Measurements from ENCODE around the gene STARD3.

The STARD3 gene

DNA sequence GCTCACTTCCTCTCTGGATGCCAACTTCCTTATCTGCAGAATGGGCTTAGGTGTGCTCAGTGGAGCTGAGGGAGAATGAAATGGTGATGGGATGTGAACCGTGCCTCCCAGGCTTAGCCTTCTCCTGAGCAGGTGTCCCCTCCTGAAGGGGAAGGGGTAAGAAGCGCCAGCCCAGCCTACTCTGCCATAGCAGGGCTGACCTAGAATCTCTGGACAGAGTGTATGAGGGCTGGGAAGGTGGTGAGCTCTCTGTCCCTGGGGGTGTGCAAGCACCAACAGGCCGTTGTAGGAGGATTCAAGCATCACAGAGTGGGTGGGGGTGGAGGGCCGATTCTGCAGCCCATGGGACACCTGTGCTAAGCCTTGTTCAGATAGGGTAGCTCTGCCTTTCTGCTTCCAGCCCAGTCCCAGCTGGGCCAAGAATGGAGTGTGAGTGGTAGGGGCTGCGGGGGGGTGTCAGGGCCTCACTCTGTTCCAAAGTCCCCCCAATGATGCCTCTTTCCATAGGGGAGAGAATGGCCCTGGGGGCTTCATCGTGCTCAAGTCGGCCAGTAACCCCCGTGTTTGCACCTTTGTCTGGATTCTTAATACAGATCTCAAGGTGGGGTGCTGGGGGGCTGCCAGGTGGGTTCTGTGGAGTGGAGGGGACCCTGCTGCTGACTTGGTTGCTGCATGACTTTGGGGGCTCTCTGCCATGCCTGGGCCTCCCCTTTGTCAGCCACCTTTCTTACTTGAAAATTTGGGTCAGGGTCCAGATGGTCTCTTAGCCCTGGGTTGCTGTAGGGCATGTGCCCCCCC is 25.0 kb downstream of the STARD3 start:
- no peak for DNase-seq

DNA sequence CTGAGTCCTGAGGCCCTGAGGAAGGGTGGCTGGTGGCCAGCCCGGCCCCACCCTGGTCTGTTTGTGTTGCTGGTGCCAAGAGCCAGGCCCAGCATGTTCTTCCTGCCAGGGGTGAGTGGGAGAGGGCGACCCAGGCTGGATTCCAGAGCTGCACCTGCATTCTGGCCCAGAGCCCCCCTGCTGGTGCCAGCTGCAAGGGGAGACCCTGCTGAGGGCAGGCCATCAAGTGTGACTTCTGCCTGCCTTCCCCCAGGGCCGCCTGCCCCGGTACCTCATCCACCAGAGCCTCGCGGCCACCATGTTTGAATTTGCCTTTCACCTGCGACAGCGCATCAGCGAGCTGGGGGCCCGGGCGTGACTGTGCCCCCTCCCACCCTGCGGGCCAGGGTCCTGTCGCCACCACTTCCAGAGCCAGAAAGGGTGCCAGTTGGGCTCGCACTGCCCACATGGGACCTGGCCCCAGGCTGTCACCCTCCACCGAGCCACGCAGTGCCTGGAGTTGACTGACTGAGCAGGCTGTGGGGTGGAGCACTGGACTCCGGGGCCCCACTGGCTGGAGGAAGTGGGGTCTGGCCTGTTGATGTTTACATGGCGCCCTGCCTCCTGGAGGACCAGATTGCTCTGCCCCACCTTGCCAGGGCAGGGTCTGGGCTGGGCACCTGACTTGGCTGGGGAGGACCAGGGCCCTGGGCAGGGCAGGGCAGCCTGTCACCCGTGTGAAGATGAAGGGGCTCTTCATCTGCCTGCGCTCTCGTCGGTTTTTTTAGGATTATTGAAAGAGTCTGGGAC is 25.8 kb downstream of the STARD3 start:
- DNase-seq: no peak

DNA sequence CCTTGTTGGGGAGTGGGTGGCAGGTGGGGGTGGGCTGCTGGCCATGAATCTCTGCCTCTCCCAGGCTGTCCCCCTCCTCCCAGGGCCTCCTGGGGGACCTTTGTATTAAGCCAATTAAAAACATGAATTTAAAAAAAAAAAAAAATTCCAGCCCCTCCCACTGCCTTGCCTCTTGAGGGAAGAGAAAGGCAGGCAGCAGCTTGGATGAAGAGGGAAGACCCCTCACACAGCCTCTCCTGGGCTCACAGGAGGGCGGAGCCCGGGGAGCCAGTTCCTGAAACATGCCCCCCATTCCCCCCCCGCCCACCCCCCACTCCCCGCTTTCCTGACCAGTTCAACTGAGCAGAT is 26.4 kb downstream of the STARD3 start:
- no peak for DNase-seq

DNA sequence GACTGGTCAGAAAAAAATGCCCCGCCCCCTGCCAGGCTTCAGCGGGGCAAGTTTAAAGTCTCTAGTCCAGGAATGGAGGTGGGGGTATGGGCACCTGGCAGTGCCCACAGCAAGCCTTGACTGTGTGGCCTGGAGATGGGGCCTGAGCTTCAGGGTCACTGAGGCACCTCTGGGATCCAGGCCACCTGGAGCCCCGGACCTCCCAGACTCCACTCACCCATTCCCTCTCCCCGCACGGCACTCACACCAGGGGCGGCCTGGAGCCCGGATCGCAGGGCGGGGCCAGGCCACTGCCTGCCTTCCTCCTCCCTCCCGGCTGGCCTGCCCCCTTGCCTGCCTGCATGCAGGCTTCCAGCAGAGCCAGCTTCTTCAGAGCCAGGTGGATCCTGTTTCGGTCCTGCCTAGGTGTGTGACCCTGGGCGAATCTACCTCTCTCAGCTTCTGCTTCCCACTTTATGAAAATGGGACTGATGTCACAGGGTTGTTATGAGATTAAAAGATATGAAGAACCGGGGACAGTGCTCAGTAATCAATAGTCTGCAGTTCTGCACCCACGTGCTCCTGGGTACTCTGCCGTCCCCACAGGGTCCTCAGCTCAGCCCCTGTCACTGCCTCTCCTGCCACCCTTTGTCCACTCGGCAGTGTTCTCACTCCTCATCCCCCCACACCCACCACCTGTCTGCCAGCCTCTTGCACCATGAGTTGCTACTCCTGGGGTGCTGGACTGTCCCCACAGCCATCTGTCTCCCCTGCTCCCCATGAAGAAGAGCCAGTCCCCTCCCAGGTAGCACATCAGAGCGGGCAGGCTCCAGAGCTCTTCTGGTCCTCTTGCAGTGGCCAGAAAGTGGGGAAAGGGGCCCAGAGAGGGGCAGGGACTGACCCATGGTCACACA is 27.0 kb downstream of the STARD3 start:
- no peak for DNase-seq

DNA sequence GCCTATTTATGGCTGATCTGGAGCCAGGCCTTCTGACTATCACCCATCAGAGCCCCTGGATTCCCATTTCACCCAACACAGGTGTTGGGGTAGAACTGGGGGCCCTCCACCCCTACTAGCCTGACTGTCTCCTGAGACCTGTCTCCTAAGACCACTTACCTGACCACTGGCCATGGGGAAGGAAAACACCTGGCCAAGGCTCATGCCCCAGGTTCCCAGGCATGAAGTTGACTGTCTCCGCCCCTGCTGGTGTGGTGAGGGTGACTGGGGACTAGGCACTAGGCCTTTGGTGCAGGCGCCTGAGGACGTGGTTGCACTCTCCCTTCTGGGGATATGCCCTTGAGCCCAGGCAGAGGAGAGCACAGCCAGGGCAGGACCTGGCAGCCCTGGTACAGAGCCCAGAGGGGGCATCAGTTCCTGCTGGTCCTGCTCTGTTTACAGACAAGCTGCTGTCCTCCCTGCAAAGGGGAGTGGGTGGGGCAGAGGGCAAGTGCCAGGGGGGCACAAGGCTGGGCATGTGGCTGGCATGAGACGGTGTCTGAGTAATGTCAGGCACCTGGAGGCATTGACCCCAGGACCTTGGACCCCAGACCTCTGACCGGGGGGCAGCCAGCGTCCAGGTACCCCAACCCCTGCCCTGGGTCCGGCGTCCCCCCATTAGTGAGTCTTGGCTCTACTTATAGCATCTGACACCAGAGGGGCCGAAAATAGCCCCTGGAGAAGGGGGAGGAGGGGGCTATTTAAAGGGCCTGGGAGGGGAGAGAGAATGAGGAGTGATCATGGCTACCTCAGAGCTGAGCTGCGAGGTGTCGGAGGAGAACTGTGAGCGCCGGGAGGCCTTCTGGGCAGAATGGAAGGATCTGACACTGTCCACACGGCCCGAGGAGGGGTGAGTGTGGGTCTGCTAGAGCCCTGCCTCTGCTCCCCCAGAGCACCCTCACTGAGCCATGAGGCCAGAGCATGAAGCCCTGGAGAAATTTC is 27.9 kb downstream of the STARD3 start, which contains the start of gene TCAP:
Gene TCAP, plus strand, starts transcription at position 769 of the 981 bp plus-strand sequence. Its CDS starts 11 bp downstream, at position 780.
- DNase-seq: no peak

DNA sequence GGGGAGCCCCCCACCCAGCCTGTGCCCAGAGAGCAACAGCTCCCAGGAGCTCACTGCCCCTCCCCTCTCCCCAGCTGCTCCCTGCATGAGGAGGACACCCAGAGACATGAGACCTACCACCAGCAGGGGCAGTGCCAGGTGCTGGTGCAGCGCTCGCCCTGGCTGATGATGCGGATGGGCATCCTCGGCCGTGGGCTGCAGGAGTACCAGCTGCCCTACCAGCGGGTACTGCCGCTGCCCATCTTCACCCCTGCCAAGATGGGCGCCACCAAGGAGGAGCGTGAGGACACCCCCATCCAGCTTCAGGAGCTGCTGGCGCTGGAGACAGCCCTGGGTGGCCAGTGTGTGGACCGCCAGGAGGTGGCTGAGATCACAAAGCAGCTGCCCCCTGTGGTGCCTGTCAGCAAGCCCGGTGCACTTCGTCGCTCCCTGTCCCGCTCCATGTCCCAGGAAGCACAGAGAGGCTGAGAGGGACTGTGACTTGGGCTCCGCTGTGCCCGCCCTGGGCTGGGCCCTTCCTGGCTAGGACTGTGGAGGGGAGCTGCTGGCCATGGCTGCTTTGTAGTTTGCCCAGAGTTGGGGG is 28.8 kb downstream of the STARD3 start:
- DNase-seq: peak; percentile 6

- no peak for DNase-seq
Observed at GRCh38 chr17:39666231-39666600, 29.3 kb downstream of the STARD3 start.

GRCh38 chr17:39666601-39667261 is 29.8 kb downstream of the STARD3 start:
- DNase-seq: no peak

DNA sequence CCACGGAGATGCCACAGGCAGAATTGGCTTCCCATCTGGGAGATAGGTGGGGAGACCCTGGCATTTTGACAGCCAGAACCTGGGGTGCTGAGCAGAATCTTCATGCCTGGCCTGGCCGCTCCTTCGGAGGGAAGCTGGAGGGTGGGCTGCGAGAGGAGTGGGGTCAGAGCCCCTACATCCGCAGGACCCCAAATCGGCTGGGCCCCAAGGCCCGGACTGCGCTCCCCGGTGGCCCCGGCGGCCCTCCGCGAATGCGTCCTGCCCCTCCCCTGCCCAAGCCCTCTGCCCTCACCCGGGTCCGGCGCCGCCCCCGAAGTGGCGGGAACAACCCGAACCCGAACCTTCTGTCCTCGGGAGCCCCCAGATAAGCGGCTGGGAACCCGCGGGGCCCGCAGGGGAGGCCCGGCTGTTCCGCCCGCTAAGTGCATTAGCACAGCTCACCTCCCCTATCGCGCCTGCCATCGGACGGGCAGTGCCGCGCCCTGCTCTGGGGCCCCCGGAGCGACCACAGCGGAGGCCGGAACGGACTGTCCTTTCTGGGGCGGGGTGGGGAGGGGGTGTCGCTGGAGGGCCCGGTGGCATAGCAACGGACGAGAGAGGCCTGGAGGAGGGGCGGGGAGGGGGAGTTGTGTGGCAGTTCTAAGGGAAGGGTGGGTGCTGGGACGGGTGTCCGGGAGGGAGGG is 30.5 kb downstream of the STARD3 start:
- no peak for DNase-seq

GRCh38 chr17:39667945-39668924 is 31.3 kb downstream of the STARD3 start, which contains the start of gene PNMT:
Gene PNMT (plus strand): TSS chr17:39668453. CDS start chr17:39668476, 23 bp downstream.
- peak; percentile 36 for DNase-seq

DNA sequence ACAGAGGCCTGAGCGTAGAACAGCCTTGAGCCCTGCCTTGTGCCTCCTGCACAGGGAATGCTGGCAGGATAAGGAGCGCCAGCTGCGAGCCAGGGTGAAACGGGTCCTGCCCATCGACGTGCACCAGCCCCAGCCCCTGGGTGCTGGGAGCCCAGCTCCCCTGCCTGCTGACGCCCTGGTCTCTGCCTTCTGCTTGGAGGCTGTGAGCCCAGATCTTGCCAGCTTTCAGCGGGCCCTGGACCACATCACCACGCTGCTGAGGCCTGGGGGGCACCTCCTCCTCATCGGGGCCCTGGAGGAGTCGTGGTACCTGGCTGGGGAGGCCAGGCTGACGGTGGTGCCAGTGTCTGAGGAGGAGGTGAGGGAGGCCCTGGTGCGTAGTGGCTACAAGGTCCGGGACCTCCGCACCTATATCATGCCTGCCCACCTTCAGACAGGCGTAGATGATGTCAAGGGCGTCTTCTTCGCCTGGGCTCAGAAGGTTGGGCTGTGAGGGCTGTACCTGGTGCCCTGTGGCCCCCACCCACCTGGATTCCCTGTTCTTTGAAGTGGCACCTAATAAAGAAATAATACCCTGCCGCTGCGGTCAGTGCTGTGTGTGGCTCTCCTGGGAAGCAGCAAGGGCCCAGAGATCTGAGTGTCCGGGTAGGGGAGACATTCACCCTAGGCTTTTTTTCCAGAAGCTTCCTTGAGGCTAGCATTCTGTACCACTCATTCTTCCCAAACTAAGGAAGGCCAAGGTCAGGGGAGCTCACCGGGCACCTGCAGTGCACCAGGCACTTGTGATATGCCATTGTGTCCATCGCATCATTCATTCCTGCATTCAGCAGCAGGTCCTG is 33.2 kb downstream of the STARD3 start:
- DNase-seq: no peak

DNA sequence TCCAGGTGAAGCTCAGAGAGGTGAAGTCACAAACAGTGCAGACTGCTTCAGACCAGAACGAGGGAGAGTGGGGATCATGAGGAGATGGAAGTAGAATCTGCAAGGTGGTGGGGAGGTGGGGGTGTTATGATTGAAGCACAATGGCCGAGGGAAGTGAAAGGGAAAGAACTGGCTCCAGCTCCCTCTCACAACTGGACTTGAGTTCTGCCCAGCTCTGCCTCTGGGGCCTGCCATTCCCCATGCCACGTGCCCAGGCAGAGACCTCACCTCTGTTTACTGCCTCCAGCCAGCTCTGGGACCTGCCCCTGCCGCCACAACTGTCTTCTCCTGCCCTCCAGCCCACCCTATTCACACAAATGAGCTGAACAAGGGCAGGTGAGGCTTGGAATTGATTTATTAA is 33.8 kb downstream of the STARD3 start:
- no peak for DNase-seq

DNA sequence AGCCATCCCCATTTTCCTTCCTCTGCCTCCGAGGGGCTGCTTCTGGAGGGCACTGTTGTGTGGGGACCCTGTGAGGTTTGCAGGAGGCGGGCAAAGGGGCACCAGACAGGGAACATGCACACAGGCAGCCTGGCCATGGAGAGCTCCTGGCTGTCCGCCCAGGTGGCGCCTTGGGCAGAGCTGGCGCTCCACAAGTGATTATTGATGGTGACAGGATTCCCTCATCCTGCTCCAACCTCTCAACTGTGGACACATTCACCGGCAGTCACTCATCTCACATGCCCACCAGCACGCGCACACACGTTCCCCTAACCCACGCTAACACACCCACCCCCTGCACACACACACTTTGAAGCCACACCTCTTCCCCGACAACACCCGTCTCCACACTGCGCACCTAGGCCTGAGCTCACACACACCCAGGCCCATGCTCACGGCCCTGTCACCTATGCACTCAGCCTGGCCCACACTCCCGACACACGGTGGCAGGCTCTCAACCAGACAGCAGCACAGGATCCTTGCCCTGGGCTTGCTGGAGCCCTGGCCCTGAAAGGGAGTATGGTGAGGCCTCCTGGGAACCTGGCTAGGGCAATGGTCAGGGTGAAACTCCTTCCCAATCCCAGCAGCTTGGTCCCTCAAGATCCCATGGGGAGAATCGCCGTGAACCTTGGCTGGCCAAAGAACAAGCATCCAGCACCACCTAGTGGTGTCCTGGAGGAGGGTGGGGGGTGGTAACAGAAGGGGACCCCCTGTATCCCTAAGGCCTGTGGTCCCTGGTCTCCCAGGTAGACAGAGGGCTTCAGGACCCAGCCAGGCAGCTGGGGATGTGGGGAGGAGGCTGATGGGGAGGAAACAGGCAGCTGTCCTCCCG is 34.9 kb downstream of the STARD3 start:
- no peak for DNase-seq

- DNase-seq: no peak
Observed at GRCh38 chr17:39672522-39673334, 35.8 kb downstream of the STARD3 start.

DNA sequence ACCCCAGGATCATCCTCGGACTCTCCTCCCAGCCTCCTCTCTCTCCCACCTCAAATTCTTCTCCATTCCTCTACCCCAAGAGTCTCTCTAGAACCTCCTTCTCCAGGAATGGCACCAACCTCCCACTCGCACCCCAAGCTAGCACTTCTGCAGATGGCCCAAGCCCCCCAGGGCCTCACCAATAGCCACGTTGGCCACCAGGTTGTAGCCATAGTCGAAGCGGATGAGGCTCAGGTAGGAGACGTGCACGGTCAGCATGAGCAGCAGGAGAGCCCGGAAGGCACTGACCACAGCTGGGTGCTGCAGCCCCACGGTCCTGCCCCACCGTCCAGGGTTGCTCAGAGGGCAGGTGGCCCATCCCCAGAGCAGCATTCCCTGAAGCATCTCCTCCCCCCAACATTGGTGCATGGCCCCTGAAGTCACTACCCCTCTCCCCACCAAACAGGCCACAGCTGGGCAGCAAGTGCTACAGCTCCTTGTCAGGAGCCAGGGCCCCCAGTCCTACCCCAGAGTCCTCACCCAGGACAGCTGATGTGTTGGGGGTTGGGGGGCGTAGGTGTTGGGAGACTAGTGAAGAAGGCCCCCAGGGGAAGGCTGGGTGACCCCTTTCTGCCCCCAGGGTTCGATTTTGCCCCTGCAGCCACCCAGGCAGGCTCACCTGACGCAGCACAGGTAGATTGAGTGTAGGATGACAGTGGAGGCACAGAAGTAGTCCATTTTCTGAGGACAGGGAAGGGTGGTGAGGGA is 36.6 kb downstream of the STARD3 start:
- DNase-seq: no peak
